Chondrocyte (in vitro differentiated cells): ENCODE results near the gene ZNF740. TPM values are rescaled to one million over a fixed set of nuclear protein-coding genes. Genes with fewer than 3 reads are reported as not detected.

Experiments
- DNase-seq: peaks from one replicate; pipeline ENCODE4 v3.0.0; 2021; ENCODE audit warnings: mixed read lengths, low spot score
- H3K27ac Mint-ChIP-seq: one replicate; pipeline ENCODE4 v1.8.0; 2021; ENCODE audit warnings: mild to moderate bottlenecking, moderate library complexity, mixed read lengths; ENCODE audit not compliant: unreplicated experiment
- H3K27me3 Mint-ChIP-seq: 2 replicates; pipeline ENCODE4 v1.8.0; 2021; ENCODE audit warnings: low read depth, mixed read lengths
- H3K36me3 Mint-ChIP-seq: 2 replicates; pipeline ENCODE4 v1.8.0; 2021; ENCODE audit warnings: low read depth, mixed read lengths
- H3K4me1 Mint-ChIP-seq: 2 replicates; pipeline ENCODE4 v1.8.0; 2021; ENCODE audit warnings: low read depth, mild to moderate bottlenecking, mixed read lengths
- H3K4me3 Mint-ChIP-seq: one replicate; pipeline ENCODE4 v1.8.0; 2021; ENCODE audit warnings: mild to moderate bottlenecking, moderate library complexity, mixed read lengths; ENCODE audit not compliant: unreplicated experiment
- H3K9me3 Mint-ChIP-seq: 2 replicates; pipeline ENCODE4 v1.8.0; 2021; ENCODE audit warnings: low read depth, mixed read lengths
- total RNA-seq: library from RNA; stranded (reverse); gene quantifications from 3 replicates; pipeline ENCODE4 v1.2.1, GENCODE V29; 2021
- TF ChIP-seq, protein P1 (sequence below): fragments of 200-600 bp; sonication (generic); IDR thresholded peaks from 2 replicates; pipeline ENCODE4 v1.5.0; 2021; ENCODE audit warnings: antibody characterized with exemption, mild to moderate bottlenecking, moderate library complexity

Gene ZNF740
- total RNA-seq, 1 donor from 2014 or later, result 36.7 TPM

DNA sequence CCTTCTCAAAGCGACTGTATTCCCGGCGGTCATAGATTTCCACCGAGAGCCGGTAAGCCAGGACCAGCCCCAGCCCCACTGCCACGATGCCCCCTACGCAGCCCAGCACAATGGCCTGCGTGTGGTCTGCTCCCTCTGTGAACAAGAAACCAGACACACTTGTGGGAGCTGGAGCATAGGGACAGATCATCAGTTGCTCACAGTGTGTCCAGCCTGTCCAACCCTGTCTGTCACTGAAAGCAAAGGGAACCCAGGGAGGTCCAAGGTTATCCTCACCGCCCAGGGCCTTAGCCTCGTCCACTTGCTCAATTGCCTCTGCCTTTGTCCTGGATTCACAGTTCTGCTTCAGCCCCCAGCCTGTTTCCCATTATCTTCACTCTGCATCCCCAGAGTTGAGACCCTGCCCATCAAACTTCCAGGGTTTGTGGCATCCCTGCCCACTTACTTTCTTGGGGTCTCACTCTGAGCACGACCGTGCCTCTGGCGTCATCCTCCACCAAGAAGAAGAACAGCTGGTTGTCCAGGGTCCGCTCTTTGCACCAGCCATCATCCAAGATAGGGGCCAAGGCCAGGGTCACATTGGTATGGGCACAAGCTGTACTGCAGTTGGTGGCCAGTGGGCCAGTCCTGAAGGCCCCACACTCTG lies 11.5 kb downstream of the ZNF740 start:
- H3K9me3 Mint-ChIP-seq, result no peaks in the 10 kb centered on the region
- no peak overlapping the region for H3K27ac Mint-ChIP-seq
- TF ChIP-seq, protein P1, sequence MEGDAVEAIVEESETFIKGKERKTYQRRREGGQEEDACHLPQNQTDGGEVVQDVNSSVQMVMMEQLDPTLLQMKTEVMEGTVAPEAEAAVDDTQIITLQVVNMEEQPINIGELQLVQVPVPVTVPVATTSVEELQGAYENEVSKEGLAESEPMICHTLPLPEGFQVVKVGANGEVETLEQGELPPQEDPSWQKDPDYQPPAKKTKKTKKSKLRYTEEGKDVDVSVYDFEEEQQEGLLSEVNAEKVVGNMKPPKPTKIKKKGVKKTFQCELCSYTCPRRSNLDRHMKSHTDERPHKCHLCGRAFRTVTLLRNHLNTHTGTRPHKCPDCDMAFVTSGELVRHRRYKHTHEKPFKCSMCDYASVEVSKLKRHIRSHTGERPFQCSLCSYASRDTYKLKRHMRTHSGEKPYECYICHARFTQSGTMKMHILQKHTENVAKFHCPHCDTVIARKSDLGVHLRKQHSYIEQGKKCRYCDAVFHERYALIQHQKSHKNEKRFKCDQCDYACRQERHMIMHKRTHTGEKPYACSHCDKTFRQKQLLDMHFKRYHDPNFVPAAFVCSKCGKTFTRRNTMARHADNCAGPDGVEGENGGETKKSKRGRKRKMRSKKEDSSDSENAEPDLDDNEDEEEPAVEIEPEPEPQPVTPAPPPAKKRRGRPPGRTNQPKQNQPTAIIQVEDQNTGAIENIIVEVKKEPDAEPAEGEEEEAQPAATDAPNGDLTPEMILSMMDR, result no peak
- H3K27me3 Mint-ChIP-seq, result peaks cover 6% of the 10 kb centered on the region
- H3K4me3 Mint-ChIP-seq, result no peak overlapping the region
- H3K4me1 Mint-ChIP-seq, result peaks cover 4% of the 10 kb centered on the region
- H3K36me3 Mint-ChIP-seq, result peaks cover 8% of the 10 kb centered on the region
- no peak for DNase-seq

DNA sequence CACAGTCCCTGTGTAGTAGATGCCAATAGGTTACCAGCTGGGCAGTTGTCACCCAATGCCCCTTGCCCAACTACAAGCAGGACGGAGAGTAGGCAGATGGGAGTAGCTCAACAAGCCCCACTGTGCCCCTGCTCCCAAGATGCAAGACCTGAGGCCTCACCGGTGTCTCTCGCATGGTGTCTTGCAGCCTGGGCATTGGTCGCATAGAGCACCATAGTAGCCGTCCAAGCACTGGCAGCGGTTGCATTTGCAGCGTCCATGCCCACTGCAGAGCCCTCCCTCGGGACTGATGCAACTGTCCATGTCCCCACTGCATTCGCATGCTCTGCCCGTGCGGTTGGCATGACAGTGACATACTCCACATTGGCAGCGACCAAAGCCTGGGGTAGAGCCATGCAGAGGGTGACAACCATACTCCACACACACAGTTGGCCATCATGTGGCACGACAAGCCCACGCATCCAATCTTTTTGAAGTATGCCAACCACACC lies 12.1 kb downstream of the ZNF740 start:
- Mint-ChIP-seq H3K4me3 (no peak overlapping the region), H3K9me3 (no peaks in the 10 kb centered on the region), H3K27me3 (peaks cover 7% of the 10 kb centered on the region), H3K4me1 (peaks cover 4% of the 10 kb centered on the region), H3K27ac (no peak overlapping the region), H3K36me3 (peaks cover 3% of the 10 kb centered on the region)
- no peak for DNase-seq
- TF ChIP-seq, protein P1, result no peak

DNA sequence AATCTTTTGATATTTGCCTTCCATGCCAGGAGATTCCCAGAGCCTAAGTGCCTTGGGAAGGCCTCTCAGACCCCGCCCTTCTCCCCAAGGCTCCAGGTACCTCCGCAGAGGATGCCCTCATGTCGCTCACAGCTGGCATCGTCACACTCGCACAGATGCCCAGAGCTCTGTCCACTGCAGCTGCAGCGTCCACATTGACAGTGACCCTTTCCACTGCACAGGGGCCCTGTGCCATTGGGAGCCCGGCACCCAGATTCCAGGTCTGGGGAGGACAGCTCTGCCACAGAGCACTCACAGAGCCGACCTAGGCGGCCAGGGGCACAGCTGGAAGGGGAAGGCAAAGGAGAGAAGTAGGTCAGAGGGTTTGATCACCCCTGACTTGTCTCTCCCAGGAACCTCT lies 12.5 kb downstream of the ZNF740 start:
- Mint-ChIP-seq H3K27ac (no peak overlapping the region), H3K27me3 (peaks cover 10% of the 10 kb centered on the region), H3K4me1 (peaks cover 6% of the 10 kb centered on the region)

GRCh38 chr12:53193985-53194716 lies 13.6 kb downstream of the ZNF740 start:
- DNase-seq, result no peak
- peaks cover 7% of the 10 kb centered on the region for H3K4me1 Mint-ChIP-seq
- TF ChIP-seq, protein P1, result no peak
- H3K4me3 Mint-ChIP-seq, result no peak overlapping the region
- peaks cover 12% of the 10 kb centered on the region for H3K27me3 Mint-ChIP-seq
- H3K36me3 Mint-ChIP-seq, result no peaks in the 10 kb centered on the region
- H3K9me3 Mint-ChIP-seq, result no peaks in the 10 kb centered on the region
- no peak overlapping the region for H3K27ac Mint-ChIP-seq

More for the DNA sequence above, 12.5 kb downstream of the ZNF740 start:
- TF ChIP-seq, protein P1, result no peak
- H3K4me3 Mint-ChIP-seq, result no peak overlapping the region
- H3K36me3 Mint-ChIP-seq, result no peaks in the 10 kb centered on the region
- no peak for DNase-seq
- H3K9me3 Mint-ChIP-seq, result no peaks in the 10 kb centered on the region

DNA sequence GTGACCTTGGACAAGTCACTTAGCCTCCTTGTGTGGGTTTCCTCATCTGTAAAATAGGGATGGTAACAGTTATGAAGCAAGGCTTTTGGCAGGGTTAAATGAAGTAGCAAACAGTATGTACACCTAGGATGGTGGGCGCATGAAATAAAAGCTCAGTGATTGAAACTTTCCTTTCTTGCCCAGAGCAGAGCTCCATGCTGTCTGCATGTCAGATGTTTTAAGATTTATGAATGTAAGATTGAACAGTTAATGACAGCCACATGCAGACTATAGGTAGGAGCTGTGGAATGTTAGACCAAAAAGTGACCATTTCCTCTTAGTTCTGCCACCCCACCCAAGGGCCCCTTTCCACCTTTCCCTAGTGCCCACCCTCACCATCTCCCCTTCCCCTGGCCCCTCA lies 14.5 kb downstream of the ZNF740 start:
- no peaks in the 10 kb centered on the region for H3K36me3 Mint-ChIP-seq
- H3K27ac Mint-ChIP-seq, result no peak overlapping the region

More for the DNA sequence above, 14.5 kb downstream of the ZNF740 start:
- Mint-ChIP-seq H3K4me1 (peaks cover 6% of the 10 kb centered on the region), H3K27me3 (peaks cover 13% of the 10 kb centered on the region), H3K9me3 (no peaks in the 10 kb centered on the region), H3K4me3 (no peak overlapping the region)
- TF ChIP-seq, protein P1, result no peak
- no peak for DNase-seq
